Epithelial cell of prostate (primary cell): ENCODE data around the gene NOPCHAP1.

ENCODE experiments used
- DNase-seq: peaks from one replicate; pipeline ENCODE4 v3.0.0-alpha.2; 2011; ENCODE audit warnings: low read depth, low spot score
- H3K27ac ChIP-seq: fragments of 450-650 bp; 2 replicates; pipeline ENCODE4 v1.5.1; 2017; ENCODE audit warnings: mild to moderate bottlenecking

NOPCHAP1 gene

GRCh38 chr12:105015543-105015942, 29.4 kb downstream of the NOPCHAP1 start:
- no peak overlapping the region for H3K27ac ChIP-seq
- DNase-seq, result no peak

GRCh38 chr12:105018012-105018411, 31.9 kb downstream of the NOPCHAP1 start:
- DNase-seq, result no peak
- peak overlapping the region; percentile 24 for H3K27ac ChIP-seq

- peak overlapping the region; percentile 24 for H3K27ac ChIP-seq
- DNase-seq, result no peak
These were observed 32.7 kb downstream of the NOPCHAP1 start for GRCh38 chr12:105018776-105019175.

GRCh38 chr12:105020241-105020962, 34.3 kb downstream of the NOPCHAP1 start:
- DNase-seq, result no peak
- H3K27ac ChIP-seq, result peak overlapping the region; percentile 18

- no peak for DNase-seq
- no peak overlapping the region for H3K27ac ChIP-seq
These were observed 38.8 kb downstream of the NOPCHAP1 start for GRCh38 chr12:105024928-105025327.

GRCh38 chr12:105025890-105026289, 39.8 kb downstream of the NOPCHAP1 start:
- no peak for DNase-seq
- H3K27ac ChIP-seq, result no peak overlapping the region

GRCh38 chr12:105026411-105026810, 40.3 kb downstream of the NOPCHAP1 start:
- no peak for DNase-seq
- H3K27ac ChIP-seq, result no peak overlapping the region

GRCh38 chr12:105030820-105031807, 45.0 kb downstream of the NOPCHAP1 start:
- no peak for DNase-seq
- H3K27ac ChIP-seq, result no peak overlapping the region

- H3K27ac ChIP-seq, result no peak overlapping the region
- DNase-seq, result no peak
These were observed 46.7 kb downstream of the NOPCHAP1 start for GRCh38 chr12:105032703-105033357.

- no peak for DNase-seq
- no peak overlapping the region for H3K27ac ChIP-seq
These were observed 47.7 kb downstream of the NOPCHAP1 start for GRCh38 chr12:105033851-105034250.
